Testis (tissue), 3 donors: ENCODE results near the gene NUDT12. TPM values are rescaled to one million over a fixed set of nuclear protein-coding genes. Genes with fewer than 3 reads are reported as not detected.

Experiments
- DNase-seq: peaks from one replicate; pipeline ENCODE4 v3.0.0-alpha.2; 2019
- H3K27ac ChIP-seq, 2 donors: fragments of 200-600 bp; sonication (generic); one replicate each; pipeline ENCODE4 v1.5.1; 2019
- H3K27me3 ChIP-seq: fragments of 200-600 bp; sonication (generic); one replicate; pipeline ENCODE4 v1.5.1; 2019
- H3K36me3 ChIP-seq: fragments of 200-600 bp; sonication (generic); one replicate; pipeline ENCODE4 v1.5.1; 2017; ENCODE audit warnings: low read depth; ENCODE audit errors: missing control alignments
- H3K4me1 ChIP-seq: fragments of 200-600 bp; sonication (generic); one replicate; pipeline ENCODE4 v1.5.1; 2019
- H3K4me3 ChIP-seq, 2 donors: fragments of 200-600 bp; sonication (generic); one replicate each; pipeline ENCODE4 v1.5.1; 2017 to 2019
- H3K9me3 ChIP-seq: fragments of 200-600 bp; sonication (generic); one replicate; pipeline ENCODE4 v1.5.1; 2017
- CTCF ChIP-seq, 3 experiments: fragments of 450-650 bp in 2 of 3; fragments of 200-600 bp in 1 of 3; sonication (generic) in 1 of 3; IDR thresholded peaks; one replicate each; pipeline ENCODE4 v1.5.1; 2016 to 2019; ENCODE audit warnings: antibody characterized with exemption in 3 of 3, mild to moderate bottlenecking in 2 of 3, moderate library complexity in 1 of 3
- POLR2A ChIP-seq: fragments of 450-650 bp; IDR thresholded peaks from one replicate; pipeline ENCODE4 v1.6.1; 2017; ENCODE audit warnings: antibody characterized with exemption, mild to moderate bottlenecking, moderate library complexity
- WGBS, 2 donors: methylation state at CpG; one replicate each; pipeline ENCODE4 v1.1.5; 2018; 5-methylcytosine and 5-hydroxymethylcytosine counted together
- intact Hi-C: fragments of 100-400 bp; cut with DNase I; formaldehyde crosslinking; loops from one replicate; pipeline ENCODE4 v1.15.1; 2023; ENCODE audit warnings: low total_unique reads
- polyA plus RNA-seq: library from polyadenylated mRNA; stranded (reverse); fragments of 350-450 nt; fragmentation: Illumina TruSeq; extraction: RNeasy Lipid Tissue Mini Kit (QIAGEN cat#74804); gene quantifications from one replicate; pipeline ENCODE4 v1.2.3, GENCODE V29; 2014; ENCODE audit warnings: low read depth, low replicate concordance; ENCODE audit not compliant: insufficient read depth
- total RNA-seq, 2 donors: library from RNA; depleted of rRNA; stranded (reverse); fragments of >200 nt; gene quantifications; one replicate each; pipeline ENCODE4 v1.2.3, GENCODE V29; 2016

Gene NUDT12
- total and polyA plus RNA-seq, 3 donors from 2014 or later: 6.3 to 13.5 (median 11.9) TPM

- TF ChIP-seq CTCF (IDR thresholded peaks at IDR 0.05) (no peak), POLR2A (no peak)
- H3K4me3 ChIP-seq: no peak overlapping the region
- H3K27ac ChIP-seq: no peak overlapping the region
- WGBS, 2 donors: 85 to 91% methylated on average over 3 of the region's 3 CpGs
- no peaks in the 10 kb centered on the region for H3K9me3 ChIP-seq
- DNase-seq: no peak
- H3K36me3 ChIP-seq: no peaks in the 10 kb centered on the region
- H3K4me1 ChIP-seq: no peaks in the 10 kb centered on the region
- intact Hi-C loops: no loop called here
- no peaks in the 10 kb centered on the region for H3K27me3 ChIP-seq
Observed at GRCh38 chr5:103505581-103506305, 56.8 kb downstream of the NUDT12 start.

GRCh38 chr5:103503066-103503465 lies 59.5 kb downstream of the NUDT12 start:
- H3K4me3 ChIP-seq: no peak overlapping the region
- H3K36me3 ChIP-seq: no peaks in the 10 kb centered on the region
- no peaks in the 10 kb centered on the region for H3K9me3 ChIP-seq
- H3K27ac ChIP-seq: no peak overlapping the region
- TF ChIP-seq POLR2A (no peak), CTCF (IDR thresholded peaks at IDR 0.05) (no peak)
- intact Hi-C loops: no loop called here
- DNase-seq: no peak
- peaks cover 2% of the 10 kb centered on the region for H3K4me1 ChIP-seq
- H3K27me3 ChIP-seq: no peaks in the 10 kb centered on the region

GRCh38 chr5:103502662-103503061 lies 59.9 kb downstream of the NUDT12 start:
- H3K4me1 ChIP-seq: peaks cover 6% of the 10 kb centered on the region
- no peak for DNase-seq
- H3K4me3 ChIP-seq: no peak overlapping the region
- H3K36me3 ChIP-seq: no peaks in the 10 kb centered on the region
- H3K27me3 ChIP-seq: no peaks in the 10 kb centered on the region
- H3K9me3 ChIP-seq: no peaks in the 10 kb centered on the region
- 87 to 88% methylated on average over 3 of the region's 3 CpGs for WGBS, 2 donors
- H3K27ac ChIP-seq: no peak overlapping the region
- no peak for TF ChIP-seq POLR2A
- TF ChIP-seq CTCF (IDR thresholded peaks at IDR 0.05): no peak
- intact Hi-C loops: no loop called here
